Stimulated activated CD4-positive, alpha-beta T cell treated with anti-CD3 and anti-CD28 coated beads, Interleukin-15, amount 100 ng/mL, for 1 hour (primary cell): ENCODE results near the gene TSPAN9.

Experiments
- DNase-seq, 2 donors: peaks; one replicate each; pipeline ENCODE4 v3.0.0-alpha.2; 2020; ENCODE audit warnings: low read depth in 1 of 2, low spot score in 1 of 2

TSPAN9 gene

DNA sequence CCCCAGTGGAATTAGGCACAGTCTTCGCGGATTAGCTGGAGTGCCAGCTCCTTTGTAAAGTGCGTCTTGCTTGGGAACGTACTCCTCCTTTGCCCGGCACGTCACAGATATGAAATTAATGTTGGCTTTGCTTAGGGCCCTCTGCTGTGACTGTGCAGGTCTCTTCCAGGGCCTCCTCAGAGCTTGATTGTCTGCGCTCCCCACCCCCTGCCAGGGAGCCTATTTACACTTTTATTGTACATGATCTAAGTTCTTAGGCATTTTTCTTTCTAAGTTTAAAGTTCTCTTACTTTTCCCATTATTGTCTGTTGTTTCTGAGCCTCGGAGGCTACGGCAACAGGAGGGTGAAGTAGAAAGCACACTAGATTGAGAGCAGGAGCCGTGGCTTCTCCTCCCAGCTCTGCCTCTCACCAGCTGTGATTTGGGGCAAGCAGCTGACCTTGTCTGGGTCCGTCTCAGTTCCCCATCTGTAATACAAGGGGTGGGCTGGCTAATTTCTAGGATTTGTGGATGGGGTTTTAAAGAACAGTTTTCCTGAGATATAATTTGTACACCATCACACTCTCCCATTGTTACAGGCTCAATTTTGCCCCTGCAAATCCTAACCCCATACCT, 81.8 kb downstream of the TSPAN9 start:
- DNase-seq = no peak

DNA sequence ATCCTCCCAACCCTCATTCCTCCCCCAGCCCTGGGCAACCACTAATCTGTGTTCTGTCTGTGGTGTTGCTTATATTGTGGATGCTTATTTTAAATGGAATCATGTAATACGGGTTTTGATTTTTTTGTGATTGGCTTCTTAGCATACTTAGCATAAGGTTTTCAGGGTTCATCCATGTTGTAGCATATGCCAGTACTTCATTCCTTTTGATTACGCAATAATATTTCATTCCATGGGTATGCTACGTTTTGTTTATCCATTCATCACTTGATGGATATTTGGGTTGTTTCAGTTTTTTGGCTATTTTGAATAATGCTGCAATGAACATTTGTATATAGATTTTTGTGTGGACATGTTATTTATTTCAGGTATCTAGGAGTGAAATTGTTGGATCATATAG, 82.9 kb downstream of the TSPAN9 start:
- no peak for DNase-seq

DNA sequence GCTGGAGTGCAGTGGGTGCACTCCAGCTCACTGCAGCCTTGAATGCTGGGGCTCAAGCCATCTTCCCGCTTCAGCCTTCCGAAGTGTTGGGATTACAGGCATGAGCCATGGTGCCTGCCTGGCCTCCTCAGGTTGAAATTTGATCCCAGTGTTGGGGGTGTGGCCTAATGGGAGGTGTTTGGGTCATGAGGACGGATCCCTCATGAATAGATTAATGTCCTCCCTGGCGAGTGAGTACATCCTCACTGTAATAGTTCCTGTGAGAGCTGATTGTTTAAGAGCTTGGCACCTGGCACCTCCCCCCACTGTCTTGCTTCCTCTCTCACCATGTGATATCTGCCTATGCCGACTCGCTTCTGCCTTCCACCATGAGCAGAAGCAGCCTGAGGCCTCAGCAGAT, 84.7 kb downstream of the TSPAN9 start:
- DNase-seq = no peak

DNA sequence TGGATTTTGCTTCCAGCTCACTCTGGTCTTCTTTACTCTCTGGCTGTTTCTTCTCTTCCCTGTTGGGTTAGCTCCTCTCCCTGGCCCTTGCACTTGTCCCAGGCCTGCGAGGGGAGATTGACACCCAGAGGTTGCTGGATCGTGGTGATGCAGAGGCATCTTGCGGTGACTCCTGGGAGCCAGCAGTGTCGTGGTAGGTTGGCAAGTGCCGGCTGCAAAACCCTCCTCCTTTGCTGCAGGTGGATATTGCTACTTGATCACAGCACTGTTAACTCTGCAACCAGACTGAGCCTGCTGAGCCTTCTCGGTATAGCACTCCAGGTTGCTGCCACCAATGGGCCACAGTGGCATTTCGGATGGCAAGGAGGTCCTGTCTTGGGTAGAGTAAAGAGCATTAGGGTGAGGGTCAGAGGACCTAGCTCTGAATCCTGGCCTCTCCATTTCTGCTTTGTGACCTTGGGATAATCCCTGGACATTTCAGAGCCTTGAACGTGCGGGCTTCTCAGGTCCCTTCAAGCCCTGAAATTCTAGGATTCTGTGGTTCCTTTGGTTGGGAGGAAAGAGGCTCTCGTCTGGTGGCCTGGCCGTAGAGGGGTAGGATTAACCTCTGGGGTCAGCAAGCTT, 87.4 kb downstream of the TSPAN9 start:
- DNase-seq = no peak

DNA sequence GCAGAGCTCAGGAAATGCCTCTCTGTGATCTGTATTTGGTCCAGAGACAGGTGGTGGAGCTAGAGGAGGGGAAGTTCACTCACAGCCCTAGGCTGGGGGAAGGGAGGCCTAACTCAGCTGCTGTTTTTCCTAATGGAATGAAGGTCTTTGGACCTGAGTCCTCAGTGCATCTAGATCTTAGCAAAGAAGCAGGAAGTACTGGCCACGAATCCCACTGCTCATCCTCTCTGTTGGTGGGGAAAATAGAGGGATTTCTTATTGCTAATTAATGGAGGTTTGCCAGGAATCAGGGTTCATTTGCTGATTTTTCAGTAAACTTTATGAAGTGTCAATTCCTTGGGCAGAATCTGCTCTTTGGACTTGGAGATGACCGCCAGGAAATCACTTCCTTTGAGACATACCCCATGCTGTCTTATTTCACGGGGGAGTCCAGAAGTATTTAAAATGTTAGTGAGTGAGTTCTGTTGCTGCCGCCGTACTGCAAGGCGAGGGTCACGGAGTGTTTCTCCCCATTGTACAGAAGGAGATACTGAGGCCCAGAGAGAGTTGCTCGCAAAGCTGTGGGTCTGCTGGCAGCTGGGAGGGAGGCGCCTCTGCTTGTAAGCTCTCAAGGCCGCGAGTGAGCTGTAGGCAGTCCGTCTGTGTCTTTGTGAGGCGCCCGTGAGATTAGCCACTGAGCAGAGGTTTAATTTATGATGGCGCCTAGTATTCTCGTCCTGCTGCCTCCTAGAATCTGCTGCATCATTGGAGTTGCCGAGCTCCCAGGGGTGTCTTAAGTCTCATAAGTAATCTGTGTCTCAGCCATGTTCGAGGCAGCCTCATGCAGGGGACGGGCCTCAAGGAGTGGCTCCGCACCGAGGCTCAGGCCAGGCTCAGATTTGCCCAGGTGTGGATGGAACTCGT, 88.2 kb downstream of the TSPAN9 start:
- no peak for DNase-seq

DNA sequence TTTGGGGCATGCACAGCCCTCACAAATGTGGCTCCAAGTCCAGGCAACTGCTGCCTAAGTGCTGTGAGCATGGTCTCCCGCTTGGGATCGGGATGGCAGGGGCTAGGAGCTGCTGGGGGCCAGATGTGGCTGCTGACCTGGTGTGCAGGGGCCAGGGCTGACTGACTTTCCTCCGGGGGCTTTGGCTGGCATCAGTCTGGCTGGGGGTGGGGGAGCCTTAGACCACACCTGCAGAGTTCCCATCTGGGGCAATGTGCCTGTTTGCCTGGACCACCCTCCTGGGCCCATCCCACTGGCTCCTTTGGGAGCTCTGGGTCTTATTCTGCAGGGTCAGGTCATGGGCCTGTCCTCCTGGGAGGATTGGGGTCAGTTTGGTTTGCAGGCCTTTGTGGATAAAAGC, 90.5 kb downstream of the TSPAN9 start:
- DNase-seq = no peak

DNA sequence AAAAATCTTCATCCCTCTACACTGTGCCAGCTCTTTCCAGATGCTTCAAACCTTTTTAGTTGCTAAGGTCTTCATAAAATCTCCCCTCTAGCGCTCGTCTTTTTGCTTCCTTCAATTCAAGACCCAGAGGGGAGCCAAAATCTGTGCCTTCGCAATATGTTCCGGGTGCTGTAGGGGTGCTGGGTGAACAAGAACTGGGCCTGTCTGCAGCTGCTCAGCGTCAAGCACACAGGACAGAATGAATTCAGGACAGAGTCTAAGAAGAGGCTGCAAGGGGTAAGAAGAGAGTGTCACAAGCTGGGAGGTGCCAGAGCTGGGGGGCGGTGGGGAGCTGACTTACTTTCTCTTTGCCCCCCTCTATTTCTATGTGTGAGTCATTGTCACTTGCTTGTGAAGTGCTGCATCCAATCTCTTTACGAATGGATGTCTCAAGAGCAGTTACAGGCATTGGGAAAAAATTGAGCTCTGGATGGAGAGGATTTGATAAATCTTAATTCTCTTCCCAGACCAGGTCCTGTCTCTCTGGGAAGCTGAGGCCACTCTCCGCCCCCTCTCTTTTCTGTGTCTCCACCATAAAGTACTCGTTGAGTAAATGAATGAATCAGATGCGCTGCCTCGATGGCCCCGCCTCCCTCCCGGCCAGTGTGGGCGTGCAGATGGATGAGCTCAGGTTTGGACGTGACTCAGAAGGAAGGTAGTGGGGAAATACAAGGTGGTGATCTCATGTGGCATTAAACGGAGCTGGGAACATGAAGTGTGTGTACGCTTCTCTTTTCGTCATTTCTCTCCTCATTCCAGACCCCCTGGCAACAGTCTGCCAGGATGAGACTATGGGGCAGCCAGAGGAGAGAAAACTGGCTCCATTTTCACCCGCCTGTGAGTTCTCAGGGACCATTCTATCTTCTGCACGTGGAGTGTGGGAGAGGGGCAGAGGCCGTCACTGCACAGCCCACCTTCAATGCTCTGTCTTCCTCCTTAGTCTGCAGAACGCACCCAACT, 91.3 kb downstream of the TSPAN9 start:
- DNase-seq = no peak

DNA sequence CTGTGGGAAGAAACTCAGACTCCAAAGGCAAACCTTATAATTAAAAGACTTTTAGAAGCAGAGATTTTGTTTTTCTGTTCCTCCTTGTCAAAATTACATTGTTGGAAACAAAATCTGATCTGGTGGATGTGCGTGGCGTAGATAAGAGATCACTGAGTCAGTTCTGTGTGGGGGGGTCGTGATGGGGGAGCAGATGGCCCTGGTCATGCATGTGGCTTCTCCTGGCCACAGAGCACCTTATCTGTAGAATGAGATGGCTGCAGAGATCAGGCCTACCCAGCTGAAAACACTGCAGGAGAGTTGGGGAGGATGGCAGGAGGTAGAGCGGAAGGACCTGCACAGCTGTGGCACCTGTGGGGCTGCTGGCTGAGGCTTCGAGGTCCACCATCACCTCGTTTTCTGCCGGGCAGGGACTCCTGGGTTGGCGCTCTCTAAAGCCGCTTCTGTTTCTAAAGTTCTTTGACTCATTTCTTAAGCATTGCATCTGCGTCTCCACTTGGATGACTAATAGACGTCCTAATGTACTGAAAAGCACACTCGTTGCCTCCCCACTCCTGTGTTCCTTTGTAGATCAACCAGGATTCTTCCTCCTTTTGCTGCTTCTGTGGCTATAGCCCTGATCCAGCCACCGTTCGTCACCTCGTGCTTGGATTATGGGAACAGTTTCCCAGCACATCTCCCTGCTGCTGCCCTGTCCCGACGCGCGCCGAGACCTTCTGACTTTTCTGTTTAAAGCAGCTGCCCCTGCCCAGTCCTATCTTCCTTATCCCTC, 93.4 kb downstream of the TSPAN9 start:
- no peak for DNase-seq

DNA sequence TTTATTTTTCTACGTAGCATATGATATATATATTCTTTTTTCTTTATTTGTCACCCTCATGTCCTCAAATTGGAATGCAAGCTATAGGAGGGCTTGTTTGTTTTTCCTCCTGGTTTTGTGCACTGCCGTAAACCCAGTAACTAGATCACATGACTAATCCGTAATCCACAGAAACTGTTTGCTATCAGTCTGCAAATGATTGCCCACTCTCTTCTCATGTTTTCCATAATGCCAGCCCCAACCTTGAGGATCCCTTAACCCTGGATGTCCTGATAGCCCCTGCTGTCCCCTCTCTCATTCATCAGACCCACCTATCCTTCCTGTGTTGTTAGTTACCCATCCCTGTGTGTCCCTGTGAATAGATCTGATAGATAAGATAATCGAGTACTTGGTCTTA, 94.0 kb downstream of the TSPAN9 start:
- no peak for DNase-seq

DNA sequence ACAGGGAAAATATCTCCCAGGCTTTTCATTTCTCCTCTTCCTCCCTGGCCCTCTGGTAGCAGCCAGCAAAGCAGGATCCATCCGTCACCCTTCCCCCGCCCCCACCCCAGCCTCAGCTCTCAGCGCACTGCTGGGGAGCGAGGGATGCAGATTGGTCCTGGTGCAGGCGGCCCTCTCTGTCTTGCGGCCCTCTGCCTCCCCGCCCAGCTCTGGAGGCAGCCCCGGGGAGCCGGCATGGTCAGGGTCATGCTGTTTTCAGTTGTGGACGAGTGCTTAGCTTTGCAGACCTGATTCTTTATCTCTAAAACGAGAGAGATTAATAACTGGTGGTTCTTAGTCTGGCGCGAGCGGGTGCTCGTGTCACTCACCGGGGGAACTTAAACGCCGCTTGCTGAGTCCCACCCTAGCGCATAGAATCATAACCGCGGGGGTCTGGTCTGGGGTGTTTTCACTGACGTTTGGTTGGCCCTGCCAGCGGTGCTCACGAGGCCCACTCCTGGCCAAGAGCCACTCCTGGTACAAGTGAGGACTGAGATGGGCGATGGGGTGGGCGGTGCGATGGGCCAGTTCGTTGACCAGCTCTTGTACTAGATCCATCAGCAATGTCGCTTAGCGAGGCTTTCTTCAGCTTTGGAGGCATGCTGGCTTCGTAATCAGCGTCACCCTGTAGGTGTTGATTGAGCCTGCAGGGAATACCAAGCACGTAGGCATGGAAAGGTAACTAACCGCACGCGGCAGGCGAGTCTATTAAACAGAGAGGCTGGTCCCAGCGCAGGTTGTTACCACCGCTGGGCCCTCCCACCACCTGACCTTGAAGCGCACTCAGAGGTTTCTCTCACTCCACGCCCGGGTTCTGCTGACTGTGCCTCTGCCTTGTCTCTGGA, 95.2 kb downstream of the TSPAN9 start:
- no peak for DNase-seq

DNA sequence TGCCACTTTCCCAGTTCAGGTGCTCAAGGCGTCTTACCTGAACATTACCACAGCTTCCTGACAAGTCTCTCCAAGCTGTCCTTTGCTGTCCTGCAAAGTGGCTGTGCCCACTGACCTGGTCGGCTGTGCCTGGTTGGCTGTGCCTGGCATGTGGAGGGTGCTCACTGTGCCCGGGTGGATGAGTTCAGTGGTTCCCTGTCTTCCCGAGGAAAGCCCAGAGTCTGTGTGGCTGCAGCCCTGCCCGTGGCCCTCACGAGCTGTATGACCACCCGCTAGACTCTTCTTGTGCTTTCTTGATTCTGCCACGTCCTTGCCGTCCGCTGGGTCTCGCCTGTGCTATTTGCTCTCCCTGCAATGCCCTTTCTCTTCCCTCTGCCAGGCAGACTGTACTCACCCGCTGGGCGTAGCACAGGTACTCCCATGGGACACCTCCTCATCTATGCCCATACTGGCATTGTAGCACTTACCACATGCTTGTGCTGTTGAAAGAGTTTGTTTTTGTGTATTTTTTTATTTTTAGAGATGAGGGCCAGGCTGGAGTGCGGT, 95.9 kb downstream of the TSPAN9 start:
- no peak for DNase-seq

DNA sequence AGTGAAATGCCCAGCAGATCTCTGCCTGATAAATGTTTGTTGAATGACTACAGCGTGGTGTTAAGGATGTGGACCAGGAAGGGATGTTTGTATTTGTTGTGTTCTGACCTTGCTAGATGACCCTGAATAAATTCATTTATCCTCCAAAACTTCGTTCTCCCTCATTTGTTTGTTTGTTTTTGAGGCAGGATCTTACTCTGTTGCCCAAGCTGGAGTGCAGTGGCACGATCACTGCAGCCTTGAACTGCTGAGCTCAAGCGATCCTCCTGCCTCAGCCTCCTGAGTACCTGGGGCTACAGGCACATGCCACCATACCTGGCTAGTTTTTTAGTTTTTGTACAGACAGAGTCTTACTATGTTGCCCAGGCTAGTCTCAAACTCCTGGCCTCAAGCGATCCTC, 96.7 kb downstream of the TSPAN9 start:
- no peak for DNase-seq

DNA sequence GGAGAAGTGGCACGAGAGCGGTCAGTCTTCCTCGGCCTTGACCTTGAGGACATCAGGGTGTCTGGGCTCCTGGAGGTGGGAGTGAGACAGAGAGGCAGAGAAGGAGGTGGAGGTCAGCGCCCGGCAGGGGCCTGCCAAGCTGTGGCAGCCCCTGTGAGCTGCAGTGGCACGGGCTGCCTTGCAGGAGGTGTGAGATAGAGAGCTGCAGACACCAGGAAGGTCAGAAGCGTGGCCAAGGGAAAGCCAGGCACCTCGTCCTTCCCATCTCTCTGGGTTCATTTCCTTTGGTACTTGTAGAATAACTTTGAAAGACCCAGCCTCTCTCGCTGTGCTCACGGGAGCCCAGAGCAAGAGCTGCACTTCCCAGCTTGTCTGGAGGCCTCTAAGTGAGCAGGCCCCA, 98.1 kb downstream of the TSPAN9 start:
- DNase-seq = no peak

DNA sequence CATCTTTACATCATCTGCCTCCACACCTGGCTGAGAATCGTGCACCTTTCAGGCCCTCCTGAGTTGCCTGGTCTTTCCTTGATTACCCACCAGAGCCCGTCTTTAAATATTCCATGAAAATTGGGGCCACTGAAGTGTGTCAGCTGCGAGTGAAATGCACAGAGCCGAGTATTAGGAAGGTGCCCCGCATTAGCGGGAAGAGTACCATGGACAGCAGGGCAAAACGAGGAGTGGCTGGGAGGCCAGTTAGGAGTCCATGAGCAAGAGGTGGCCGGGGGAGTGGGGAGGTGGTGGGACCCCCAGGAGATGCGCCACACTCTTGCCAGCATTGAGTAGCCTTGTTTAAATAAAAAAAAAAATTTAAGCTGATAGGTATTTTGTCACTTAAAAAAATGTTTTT, 99.6 kb downstream of the TSPAN9 start:
- no peak for DNase-seq

DNA sequence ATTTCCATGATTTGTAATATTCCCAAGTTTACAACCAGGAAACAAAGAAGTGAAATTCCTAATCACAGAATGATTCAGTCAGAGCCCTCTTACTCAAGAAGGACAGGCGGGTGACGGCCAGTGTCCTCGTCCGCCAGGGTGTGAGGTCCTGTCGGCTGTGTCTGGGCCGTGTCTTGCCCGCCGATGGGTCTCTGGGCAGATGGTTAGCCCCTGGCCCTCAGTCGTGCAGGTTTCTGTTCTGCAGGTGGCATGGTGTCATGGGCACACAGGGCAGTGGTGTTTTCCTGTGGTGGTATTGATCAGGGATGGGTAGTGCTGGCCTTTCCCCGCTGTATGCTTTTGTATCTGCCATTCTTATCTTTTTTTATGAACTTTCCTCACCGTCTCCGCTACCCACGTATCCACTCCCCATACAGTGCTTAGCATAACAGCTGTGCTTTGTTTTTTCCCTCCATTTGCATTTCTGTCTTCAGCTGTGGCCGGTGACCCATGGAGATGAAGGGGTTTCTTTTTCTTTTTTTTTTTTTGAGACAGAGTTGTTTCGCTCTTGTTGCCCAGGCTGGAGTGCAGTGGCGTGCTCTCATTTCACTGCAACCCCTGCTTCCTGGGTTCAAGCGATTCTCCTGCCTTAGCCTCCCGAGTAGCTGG, 100.7 kb downstream of the TSPAN9 start:
- DNase-seq = no peak

DNA sequence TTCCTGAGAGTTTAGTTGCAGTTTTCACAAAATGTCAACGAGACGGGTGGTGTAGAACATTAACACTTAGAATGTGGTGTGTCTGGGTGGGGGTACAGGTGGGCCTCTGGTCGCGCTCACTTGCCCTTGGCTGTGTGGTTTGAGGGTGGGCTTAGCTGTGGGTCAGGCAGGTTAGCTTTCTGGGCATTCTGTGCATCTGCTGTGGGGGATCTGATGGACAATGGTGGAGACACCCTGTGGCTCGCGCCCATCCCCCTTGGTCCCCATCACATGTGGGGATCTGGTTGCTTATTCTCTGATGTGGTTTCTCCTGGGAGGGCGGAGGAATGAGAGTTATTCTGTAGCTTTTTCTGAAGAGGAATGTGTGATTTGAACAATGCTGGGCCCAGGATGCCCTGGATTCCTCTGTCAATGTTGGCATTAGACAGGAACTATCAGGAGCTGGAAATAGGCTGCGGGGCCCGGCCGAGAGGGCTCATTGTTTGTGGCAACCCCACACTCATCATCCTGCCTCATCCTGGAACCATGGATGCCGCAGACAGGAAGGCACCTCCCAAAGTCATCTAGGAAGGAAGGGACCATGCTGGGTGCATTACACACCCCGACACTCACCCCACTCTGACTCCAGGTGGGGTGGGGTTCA, 101.6 kb downstream of the TSPAN9 start:
- DNase-seq = no peak

DNA sequence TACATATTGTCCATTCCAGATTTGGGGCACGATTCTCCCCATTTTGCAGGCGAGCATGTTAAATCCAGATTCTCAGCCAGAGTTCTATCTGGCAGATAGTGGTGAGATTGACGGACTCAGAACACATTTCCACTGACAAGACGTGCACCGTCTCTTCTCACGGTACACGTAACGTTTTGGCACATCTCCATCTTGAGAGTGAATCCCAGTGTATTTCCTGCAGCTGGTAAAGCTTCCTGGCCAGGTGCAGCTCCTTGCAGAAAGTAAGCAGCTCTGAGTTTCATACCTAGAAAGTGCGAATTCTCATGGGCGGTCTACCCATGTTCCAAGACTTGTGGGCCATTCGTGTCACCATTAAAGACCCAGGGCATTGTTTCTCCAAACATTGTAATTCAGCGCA, 102.6 kb downstream of the TSPAN9 start:
- no peak for DNase-seq

DNA sequence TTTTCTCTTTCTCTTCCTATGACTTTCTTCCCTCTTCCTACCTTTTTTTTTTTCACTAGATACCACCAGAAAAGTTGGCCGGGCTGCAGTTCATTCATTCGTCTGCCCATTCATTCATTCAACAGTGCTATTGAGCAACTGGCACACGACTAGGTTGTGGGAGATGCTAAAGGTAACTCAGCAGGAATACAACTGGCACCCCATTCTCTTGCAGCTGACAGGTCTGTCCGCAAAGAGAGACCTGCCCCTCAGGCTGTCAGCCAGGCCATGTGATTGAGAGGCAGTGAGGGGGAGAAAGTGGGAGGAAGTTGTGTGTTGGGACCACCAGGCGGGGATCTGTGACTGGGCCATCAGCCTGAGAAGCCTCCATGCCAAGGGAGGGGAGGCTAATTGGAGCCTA, 105.2 kb downstream of the TSPAN9 start:
- DNase-seq = no peak
